Body of pancreas (tissue), 4 donors: ENCODE results near the gene UBE2L3. TPM values are rescaled to one million over a fixed set of nuclear protein-coding genes. Genes with fewer than 3 reads are reported as not detected.

Experiments
- ATAC-seq: fragments of 150-250 bp; one replicate; pipeline ENCODE4 v1.9.1; 2016
- DNase-seq, 4 donors: peaks; one replicate each; pipeline ENCODE4 v3.0.0-alpha.2; 2019
- H3K27ac ChIP-seq, 4 donors: fragments of 200-600 bp; sonication (generic); 1 replicate in 3 of 4; 2 replicates in 1 of 4; pipeline versions ENCODE4 v1.5.1 to v1.6.1; 2016 to 2019; ENCODE audit warnings: mild to moderate bottlenecking in 1 of 4, mixed read lengths in 1 of 4, moderate library complexity in 1 of 4
- H3K27me3 ChIP-seq, 2 donors: fragments of 200-600 bp; sonication (generic); one replicate each; pipeline ENCODE4 v1.6.0; 2016; ENCODE audit warnings: mild to moderate bottlenecking in 1 of 2
- H3K36me3 ChIP-seq, 2 donors: fragments of 200-600 bp; sonication (generic); replicated peaks in 1 of 2; 2 replicates each; pipeline ENCODE4 v1.5.1; 2016; ENCODE audit warnings: low read depth in 2 of 2; ENCODE audit not compliant: insufficient read depth in 1 of 2
- H3K4me1 ChIP-seq: fragments of 200-600 bp; sonication (generic); one replicate; pipeline ENCODE4 v1.6.0; 2016
- H3K4me3 ChIP-seq, 2 donors: fragments of 200-600 bp; sonication (generic); 1 replicate in 1 of 2; 2 replicates in 1 of 2; pipeline ENCODE4 v1.5.1; 2016 to 2019
- H3K9me3 ChIP-seq, 3 donors: fragments of 200-600 bp; sonication (generic); 1 replicate in 2 of 3; 2 replicates in 1 of 3; pipeline ENCODE4 v1.5.1; 2016
- POLR2A ChIP-seq, 3 donors: fragments of 450-650 bp; IDR thresholded peaks; one replicate each; pipeline ENCODE4 v1.6.1; 2016; ENCODE audit warnings: antibody characterized with exemption in 3 of 3, mild to moderate bottlenecking in 2 of 3
- WGBS, 2 donors: methylation state at CpG; one replicate each; pipeline ENCODE4 v1.1.5; 2017; 5-methylcytosine and 5-hydroxymethylcytosine counted together
- intact Hi-C: fragments of 100-400 bp; cut with DNase I; formaldehyde crosslinking; loops from one replicate; pipeline ENCODE4 v1.15.1; 2023
- total RNA-seq, 2 donors: library from RNA; depleted of rRNA; stranded (reverse); fragments of >200 nt; gene quantifications; one replicate each; pipeline ENCODE4 v1.1.0, GENCODE V29; 2016
- TF ChIP-seq, protein P1 (sequence below), 7 experiments: fragments of 450-650 bp in 4 of 7; fragments of 200-600 bp in 3 of 7; sonication (generic) in 3 of 7; IDR thresholded peaks; one replicate each; pipeline ENCODE4 v1.5.1; 2016 to 2019; ENCODE audit warnings: antibody characterized with exemption in 7 of 7

Gene UBE2L3
- total RNA-seq, 2 donors from 2014 or later: 17.4 to 33.3 TPM

DNA sequence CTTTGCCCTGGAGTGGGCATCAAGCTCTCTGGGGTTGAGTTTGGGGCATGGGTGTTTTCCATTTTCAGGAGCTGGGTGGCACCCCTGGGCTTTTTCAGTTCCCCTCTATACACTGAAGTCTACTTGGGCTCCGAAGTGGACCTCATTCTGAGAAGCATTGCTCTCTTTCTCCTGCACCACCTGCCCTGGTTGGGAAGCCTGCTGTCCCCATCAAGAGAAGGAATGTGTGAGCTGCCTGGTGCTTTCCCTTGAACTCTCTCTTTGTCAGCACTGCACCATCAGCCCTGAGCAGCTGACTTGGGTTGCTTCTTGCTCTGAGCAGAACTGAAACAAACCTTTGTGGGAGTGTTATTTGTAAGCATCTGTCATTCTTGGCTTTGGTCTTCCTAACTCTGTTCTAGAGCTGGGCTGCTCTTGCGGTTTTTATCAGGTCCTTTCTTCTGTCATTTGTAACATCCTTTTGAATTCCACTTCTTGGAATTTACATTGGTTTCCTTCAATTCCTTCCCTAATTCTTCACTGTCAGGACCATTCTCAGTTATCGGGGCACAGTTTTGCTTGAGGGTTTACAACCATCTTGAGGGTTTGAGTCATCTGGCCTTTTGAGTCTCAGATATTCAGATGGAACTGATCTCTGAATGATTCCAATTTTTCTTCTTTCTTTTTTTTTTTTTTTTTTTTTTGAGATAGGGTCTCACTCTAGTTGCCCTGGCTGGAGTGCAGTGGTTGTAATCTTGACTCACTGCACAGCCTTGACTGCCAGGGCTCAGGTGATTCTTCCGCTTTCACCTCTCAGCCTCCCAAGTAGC, 20.5 kb downstream of the UBE2L3 start:
- H3K4me3 ChIP-seq: no peak overlapping the region
- ATAC-seq: no peak
- H3K4me1 ChIP-seq: peaks cover 40% of the 10 kb centered on the region
- WGBS, 2 donors: 73 to 76% methylated on average over 4 of the region's 4 CpGs
- no peak overlapping the region for H3K27ac ChIP-seq
- H3K36me3 ChIP-seq: no peaks in the 10 kb centered on the region
- H3K9me3 ChIP-seq: no peaks in the 10 kb centered on the region
- no peaks in the 10 kb centered on the region for H3K27me3 ChIP-seq
- intact Hi-C loops: no loop called here
- DNase-seq: no peak
- no peak for TF ChIP-seq POLR2A (IDR thresholded peaks at IDR 0.05)
- TF ChIP-seq, protein P1, sequence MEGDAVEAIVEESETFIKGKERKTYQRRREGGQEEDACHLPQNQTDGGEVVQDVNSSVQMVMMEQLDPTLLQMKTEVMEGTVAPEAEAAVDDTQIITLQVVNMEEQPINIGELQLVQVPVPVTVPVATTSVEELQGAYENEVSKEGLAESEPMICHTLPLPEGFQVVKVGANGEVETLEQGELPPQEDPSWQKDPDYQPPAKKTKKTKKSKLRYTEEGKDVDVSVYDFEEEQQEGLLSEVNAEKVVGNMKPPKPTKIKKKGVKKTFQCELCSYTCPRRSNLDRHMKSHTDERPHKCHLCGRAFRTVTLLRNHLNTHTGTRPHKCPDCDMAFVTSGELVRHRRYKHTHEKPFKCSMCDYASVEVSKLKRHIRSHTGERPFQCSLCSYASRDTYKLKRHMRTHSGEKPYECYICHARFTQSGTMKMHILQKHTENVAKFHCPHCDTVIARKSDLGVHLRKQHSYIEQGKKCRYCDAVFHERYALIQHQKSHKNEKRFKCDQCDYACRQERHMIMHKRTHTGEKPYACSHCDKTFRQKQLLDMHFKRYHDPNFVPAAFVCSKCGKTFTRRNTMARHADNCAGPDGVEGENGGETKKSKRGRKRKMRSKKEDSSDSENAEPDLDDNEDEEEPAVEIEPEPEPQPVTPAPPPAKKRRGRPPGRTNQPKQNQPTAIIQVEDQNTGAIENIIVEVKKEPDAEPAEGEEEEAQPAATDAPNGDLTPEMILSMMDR (IDR thresholded peaks at IDR 0.05): no peak

DNA sequence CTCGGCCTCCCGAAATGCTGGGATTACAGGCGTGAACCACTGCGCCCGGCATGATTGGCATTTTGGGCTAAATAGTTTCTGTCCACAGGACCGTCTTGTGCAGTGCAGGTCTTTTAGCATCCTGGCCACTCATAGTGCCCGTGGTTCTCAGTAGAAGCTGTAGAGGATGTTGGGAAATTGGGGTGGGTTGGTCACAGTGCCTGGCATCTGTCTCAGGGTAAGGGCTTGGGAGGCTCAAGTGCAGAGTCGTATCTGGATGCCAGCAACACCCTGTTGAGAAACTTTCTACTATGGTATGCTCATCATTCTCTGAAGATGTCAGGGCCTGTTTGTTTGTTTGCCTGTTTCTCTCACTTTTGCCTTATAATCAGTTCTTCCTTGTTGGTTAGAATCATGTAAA, 21.9 kb downstream of the UBE2L3 start:
- ATAC-seq: no peak

GRCh38 chr22:21590809-21591641, 23.5 kb downstream of the UBE2L3 start:
- H3K27me3 ChIP-seq: no peaks in the 10 kb centered on the region
- intact Hi-C loops: no loop called here
- ATAC-seq: no peak
- DNase-seq: no peak
- no peaks in the 10 kb centered on the region for H3K9me3 ChIP-seq
- H3K27ac ChIP-seq: no peak overlapping the region
- 66 to 71% methylated on average over 9 of the region's 9 CpGs for WGBS, 2 donors
- peaks cover 33% of the 10 kb centered on the region for H3K4me1 ChIP-seq
- no peak overlapping the region for H3K4me3 ChIP-seq
- peaks cover 0 to 6% of the 10 kb centered on the region in 2 donors for H3K36me3 ChIP-seq
- TF ChIP-seq, protein P1 (IDR thresholded peaks at IDR 0.05): no peak
- TF ChIP-seq POLR2A (IDR thresholded peaks at IDR 0.05): no peak

More for the DNA sequence above, 21.9 kb downstream of the UBE2L3 start:
- peaks cover 0 to 4% of the 10 kb centered on the region in 2 donors for H3K36me3 ChIP-seq
- no peaks in the 10 kb centered on the region for H3K27me3 ChIP-seq
- peaks cover 33% of the 10 kb centered on the region for H3K4me1 ChIP-seq
- intact Hi-C loops: no loop called here
- no peak overlapping the region for H3K4me3 ChIP-seq
- H3K27ac ChIP-seq: no peak overlapping the region
- WGBS, 2 donors: 90 to 96% methylated on average over 8 of the region's 8 CpGs
- no peaks in the 10 kb centered on the region for H3K9me3 ChIP-seq
- TF ChIP-seq, protein P1 (IDR thresholded peaks at IDR 0.05): no peak
- TF ChIP-seq POLR2A (IDR thresholded peaks at IDR 0.05): no peak
- DNase-seq: no peak

DNA sequence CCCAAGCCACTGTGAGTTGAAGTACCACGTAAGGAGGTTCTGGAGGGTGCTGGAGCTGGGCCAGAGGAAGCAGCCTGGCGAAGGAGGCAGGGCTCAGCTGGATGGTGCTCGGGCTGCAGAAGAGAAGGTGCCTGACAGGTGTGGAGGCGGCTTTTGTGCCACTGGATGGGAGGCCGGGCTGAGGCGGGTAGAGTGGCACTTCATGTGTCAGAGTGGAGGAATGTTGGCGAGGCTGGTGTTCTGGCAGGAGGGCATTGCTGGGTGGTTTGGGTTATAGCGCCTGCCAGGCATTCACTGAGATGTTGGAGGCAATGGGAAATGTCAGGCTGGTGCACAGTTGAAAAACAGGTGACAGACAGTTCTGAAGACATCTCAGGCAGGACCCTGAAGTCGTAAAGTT, 24.2 kb downstream of the UBE2L3 start:
- H3K4me3 ChIP-seq: no peak overlapping the region
- no peak overlapping the region for H3K27ac ChIP-seq
- H3K27me3 ChIP-seq: no peaks in the 10 kb centered on the region
- H3K36me3 ChIP-seq: peaks cover 0 to 6% of the 10 kb centered on the region in 2 donors
- TF ChIP-seq POLR2A (IDR thresholded peaks at IDR 0.05): no peak
- TF ChIP-seq, protein P1 (IDR thresholded peaks at IDR 0.05): no peak
- 54 to 70% methylated on average over 9 of the region's 9 CpGs for WGBS, 2 donors
- DNase-seq (peak in 2 of 4 donors; percentile 29 to 35), ATAC-seq (no peak)
- intact Hi-C loops: no loop called here
- peaks cover 33% of the 10 kb centered on the region for H3K4me1 ChIP-seq
- no peaks in the 10 kb centered on the region for H3K9me3 ChIP-seq
